ENCODE results near the gene RPEL1. TPM values are rescaled to one million over a fixed set of nuclear protein-coding genes. Genes with fewer than 3 reads are reported as not detected.

RPEL1 gene
- total and polyA plus RNA-seq, 8 donors: not detected

GRCh38 chr10:103276896-103277712, 31.4 kb downstream of the RPEL1 start, which contains the start of gene INA:
TSS of gene INA (plus strand) at chr10:103277138. CDS start at chr10:103277212, 74 bp downstream.
- H3K4me3 ChIP-seq: peak within 1 kb of the TSS; percentile 26 to 38 (median 28)
- H3K9me3 ChIP-seq: peaks cover 0 to 7% (median 0%) of the 10 kb centered on the region in 4 donors
- H3K27me3 ChIP-seq: peaks cover 18 to 75% (median 45%) of the 10 kb centered on the region in 3 donors
- peak in 1 of 2 donors; percentile 75 for DNase-seq
- no peak for TF ChIP-seq POLR2A (IDR thresholded peaks at IDR 0.05)
- no peak for TF ChIP-seq EP300 (IDR thresholded peaks at IDR 0.05)
- TF ChIP-seq CTCF (IDR thresholded peaks at IDR 0.05): no peak
- TF ChIP-seq POLR2AphosphoS5 (IDR thresholded peaks at IDR 0.05): no peak
- 0 to 4% (median 1%) methylated on average over 9 to 105 of the region's 105 CpGs for WGBS, 5 donors
- H3K27ac ChIP-seq: no peak within 1 kb of the TSS
- intact Hi-C loops (cut with DNase I; ENCODE audit: low total_unique reads): no loop called here
- peaks cover 8 to 22% (median 13%) of the 10 kb centered on the region in 4 donors for H3K4me1 ChIP-seq
- H3K36me3 ChIP-seq: no peaks in the 10 kb centered on the region

GRCh38 chr10:103277713-103278536, 32.2 kb downstream of the RPEL1 start:
- TF ChIP-seq EP300 (IDR thresholded peaks at IDR 0.05): no peak
- TF ChIP-seq POLR2A (IDR thresholded peaks at IDR 0.05): no peak
- TF ChIP-seq CTCF (IDR thresholded peaks at IDR 0.05): no peak
- no peak for TF ChIP-seq POLR2AphosphoS5 (IDR thresholded peaks at IDR 0.05)
- intact Hi-C loops (cut with DNase I; ENCODE audit: low total_unique reads): no loop called here
- Histone ChIP-seq H3K27ac (no peak overlapping the region), H3K27me3 (peaks cover 18 to 81% (median 45%) of the 10 kb centered on the region in 3 donors), H3K9me3 (peaks cover 0 to 7% (median 0%) of the 10 kb centered on the region in 4 donors), H3K4me1 (peaks cover 8 to 22% (median 13%) of the 10 kb centered on the region in 4 donors), H3K36me3 (no peaks in the 10 kb centered on the region), H3K4me3 (peak overlapping the region; percentile 26 to 38 (median 28))
- DNase-seq: peak in 1 of 2 donors; percentile 15
- 8 to 24% (median 9%) methylated on average over 24 to 76 of the region's 76 CpGs for WGBS, 5 donors

- intact Hi-C loops (cut with DNase I; ENCODE audit: low total_unique reads): no loop called here
- peaks cover 8 to 22% (median 13%) of the 10 kb centered on the region in 4 donors for H3K4me1 ChIP-seq
- no peak for DNase-seq
- TF ChIP-seq POLR2AphosphoS5 (IDR thresholded peaks at IDR 0.05): no peak
- TF ChIP-seq EP300 (IDR thresholded peaks at IDR 0.05): no peak
- TF ChIP-seq POLR2A (IDR thresholded peaks at IDR 0.05): no peak
- no peak for TF ChIP-seq CTCF (IDR thresholded peaks at IDR 0.05)
- WGBS, 5 donors: 25 to 47% (median 34%) methylated on average over 11 to 12 of the region's 12 CpGs
- peaks cover 0 to 7% (median 0%) of the 10 kb centered on the region in 4 donors for H3K9me3 ChIP-seq
- peaks cover 18 to 81% (median 45%) of the 10 kb centered on the region in 3 donors for H3K27me3 ChIP-seq
- H3K27ac ChIP-seq: no peak overlapping the region
- peak overlapping the region in 1 of 4 donors; percentile 26 for H3K4me3 ChIP-seq
- no peaks in the 10 kb centered on the region for H3K36me3 ChIP-seq
Measured at GRCh38 chr10:103278537-103278823, 32.8 kb downstream of the RPEL1 start.

- TF ChIP-seq CTCF (IDR thresholded peaks at IDR 0.05) (no peak), POLR2A (IDR thresholded peaks at IDR 0.05) (no peak), POLR2AphosphoS5 (IDR thresholded peaks at IDR 0.05) (no peak), EP300 (IDR thresholded peaks at IDR 0.05) (no peak)
- 3 to 11% (median 6%) methylated on average over 11 of the region's 11 CpGs for WGBS, 5 donors
- H3K27me3 ChIP-seq: peaks cover 18 to 84% (median 45%) of the 10 kb centered on the region in 3 donors
- intact Hi-C loops (cut with DNase I; ENCODE audit: low total_unique reads): no loop called here
- H3K36me3 ChIP-seq: no peaks in the 10 kb centered on the region
- DNase-seq: peak; percentile 35 to 82
- H3K4me3 ChIP-seq: no peak overlapping the region
- peaks cover 8 to 22% (median 13%) of the 10 kb centered on the region in 4 donors for H3K4me1 ChIP-seq
- H3K9me3 ChIP-seq: peaks cover 0 to 7% (median 0%) of the 10 kb centered on the region in 4 donors
- H3K27ac ChIP-seq: no peak overlapping the region
Measured at GRCh38 chr10:103278862-103279298, 33.2 kb downstream of the RPEL1 start.
